Progenitor cell of endocrine pancreas (in vitro differentiated cells): ENCODE measurements around the gene RTN4. TPM values are rescaled to one million over a fixed set of nuclear protein-coding genes. Genes with fewer than 3 reads are reported as not detected.

ENCODE experiments used
- DNase-seq: peaks from one replicate; pipeline ENCODE4 v3.0.0; 2021; ENCODE audit warnings: low spot score; ENCODE audit not compliant: unreplicated experiment
- H3K27ac Mint-ChIP-seq: 2 replicates; pipeline ENCODE4 v1.8.0; 2021; ENCODE audit warnings: mild to moderate bottlenecking, moderate library complexity, mixed read lengths
- H3K27me3 Mint-ChIP-seq: 2 replicates; pipeline ENCODE4 v1.8.0; 2021; ENCODE audit warnings: mixed read lengths
- H3K36me3 Mint-ChIP-seq: 2 replicates; pipeline ENCODE4 v1.8.0; 2022; ENCODE audit warnings: mixed read lengths; ENCODE audit not compliant: insufficient read depth
- H3K4me1 Mint-ChIP-seq: 2 replicates; pipeline ENCODE4 v1.8.0; 2021; ENCODE audit warnings: low read depth, mixed read lengths
- H3K4me3 Mint-ChIP-seq: 2 replicates; pipeline ENCODE4 v1.8.0; 2021; ENCODE audit warnings: low read depth, mild to moderate bottlenecking, moderate library complexity, mixed read lengths
- H3K9me3 Mint-ChIP-seq: 2 replicates; pipeline ENCODE4 v1.8.0; 2021; ENCODE audit warnings: low read depth, mixed read lengths
- CTCF ChIP-seq: fragments of 200-600 bp; sonication (generic); IDR thresholded peaks from one replicate; pipeline ENCODE4 v1.5.0; 2021; ENCODE audit warnings: antibody characterized with exemption, mild to moderate bottlenecking; ENCODE audit not compliant: unreplicated experiment
- total RNA-seq: library from RNA; stranded (reverse); gene quantifications from 2 replicates; pipeline ENCODE4 v1.2.1, GENCODE V29; 2021

Gene RTN4
- total RNA-seq, 1 donor from 2014 or later = 246 TPM

GRCh38 chr2:55025082-55025481 lies 25.2 kb downstream of the RTN4 start:
- no peak for DNase-seq
- no peaks in the 10 kb centered on the region for H3K27me3 Mint-ChIP-seq
- no peak overlapping the region for H3K4me3 Mint-ChIP-seq
- no peak for TF ChIP-seq CTCF
- H3K36me3 Mint-ChIP-seq = peaks cover 7% of the 10 kb centered on the region
- H3K4me1 Mint-ChIP-seq = peaks cover 5% of the 10 kb centered on the region
- H3K9me3 Mint-ChIP-seq = peaks cover 1% of the 10 kb centered on the region
- H3K27ac Mint-ChIP-seq = no peak overlapping the region

GRCh38 chr2:55022476-55022875 lies 27.8 kb downstream of the RTN4 start:
- TF ChIP-seq CTCF = no peak
- H3K4me3 Mint-ChIP-seq = no peak overlapping the region
- no peak for DNase-seq
- peaks cover 1% of the 10 kb centered on the region for H3K4me1 Mint-ChIP-seq
- H3K9me3 Mint-ChIP-seq = peaks cover 3% of the 10 kb centered on the region
- H3K27ac Mint-ChIP-seq = no peak overlapping the region
- no peaks in the 10 kb centered on the region for H3K27me3 Mint-ChIP-seq
- peaks cover 10% of the 10 kb centered on the region for H3K36me3 Mint-ChIP-seq

GRCh38 chr2:55019526-55020258 lies 30.6 kb downstream of the RTN4 start:
- Mint-ChIP-seq H3K4me3 (no peak overlapping the region), H3K27me3 (no peaks in the 10 kb centered on the region), H3K9me3 (peaks cover 3% of the 10 kb centered on the region), H3K36me3 (peaks cover 10% of the 10 kb centered on the region), H3K4me1 (peaks cover 9% of the 10 kb centered on the region), H3K27ac (peak overlapping the region; percentile 14)
- no peak for TF ChIP-seq CTCF
- DNase-seq = no peak

- peaks cover 14% of the 10 kb centered on the region for H3K4me1 Mint-ChIP-seq
- DNase-seq = no peak
- H3K36me3 Mint-ChIP-seq = peaks cover 10% of the 10 kb centered on the region
- peaks cover 3% of the 10 kb centered on the region for H3K9me3 Mint-ChIP-seq
- H3K27ac Mint-ChIP-seq = no peak overlapping the region
- no peak overlapping the region for H3K4me3 Mint-ChIP-seq
- H3K27me3 Mint-ChIP-seq = no peaks in the 10 kb centered on the region
- no peak for TF ChIP-seq CTCF
Observed at GRCh38 chr2:55018619-55019018, 31.6 kb downstream of the RTN4 start.

- no peak for DNase-seq
- no peak for TF ChIP-seq CTCF
- H3K36me3 Mint-ChIP-seq = peaks cover 10% of the 10 kb centered on the region
- H3K4me1 Mint-ChIP-seq = peaks cover 22% of the 10 kb centered on the region
- no peaks in the 10 kb centered on the region for H3K27me3 Mint-ChIP-seq
- H3K27ac Mint-ChIP-seq = peak overlapping the region; percentile 67
- no peak overlapping the region for H3K4me3 Mint-ChIP-seq
- H3K9me3 Mint-ChIP-seq = peaks cover 3% of the 10 kb centered on the region
Observed at GRCh38 chr2:55017880-55018279, 32.4 kb downstream of the RTN4 start.
